GM23338 (cell line): ENCODE measurements around the gene NQO2. TPM values are rescaled to one million over a fixed set of nuclear protein-coding genes. Genes with fewer than 3 reads are reported as not detected.

Experiments used
- ATAC-seq: fragments of 200-7000 bp; cut with Tn5 transposase; 3 replicates; pipeline ENCODE4 v1.9.1; 2020
- DNase-seq: peaks from one replicate; pipeline ENCODE4 v3.0.0-alpha.2; 2015; ENCODE audit warnings: low spot score
- H2AFZ ChIP-seq: fragments of 200-600 bp; sonication (generic); 2 replicates; pipeline ENCODE4 v1.8.0; 2016; ENCODE audit warnings: antibody characterized with exemption, mild to moderate bottlenecking, moderate library complexity
- H3F3A ChIP-seq: fragments of 200-600 bp; sonication (generic); replicated peaks from 2 replicates; pipeline ENCODE4 v1.8.0; 2017; ENCODE audit warnings: antibody characterized with exemption, mixed run types, low read depth
- H3K27ac ChIP-seq: fragments of 200-600 bp; sonication (generic); 2 replicates; pipeline ENCODE4 v1.6.1; 2016; ENCODE audit warnings: low read depth
- H3K27me3 ChIP-seq: fragments of 200-600 bp; sonication (generic); 2 replicates; pipeline ENCODE4 v1.8.0; 2016; ENCODE audit warnings: mild to moderate bottlenecking, mixed run types, moderate library complexity; ENCODE audit not compliant: insufficient read depth
- H3K36me3 ChIP-seq: fragments of 200-600 bp; sonication (generic); 2 replicates; pipeline ENCODE4 v1.8.0; 2016; ENCODE audit warnings: mild to moderate bottlenecking; ENCODE audit not compliant: insufficient read depth
- H3K4me1 ChIP-seq: fragments of 200-600 bp; sonication (generic); 2 replicates; pipeline ENCODE4 v1.8.0; 2016; ENCODE audit warnings: mild to moderate bottlenecking, moderate library complexity; ENCODE audit not compliant: insufficient read depth
- H3K4me2 ChIP-seq: fragments of 200-600 bp; sonication (generic); 2 replicates; pipeline ENCODE4 v1.7.1; 2017; ENCODE audit warnings: mixed run types
- H3K4me3 ChIP-seq: fragments of 200-600 bp; sonication (generic); 2 replicates; pipeline ENCODE4 v1.6.1; 2016; ENCODE audit warnings: mixed run types
- H3K79me2 ChIP-seq: fragments of 200-600 bp; sonication (generic); replicated peaks from 2 replicates; pipeline ENCODE4 v1.8.0; 2017; ENCODE audit warnings: mild to moderate bottlenecking; ENCODE audit not compliant: insufficient read depth
- H3K9me2 ChIP-seq: fragments of 200-600 bp; sonication (generic); 2 replicates; pipeline ENCODE4 v1.8.0; 2017; ENCODE audit not compliant: insufficient read depth
- H4K20me1 ChIP-seq: fragments of 200-600 bp; sonication (generic); replicated peaks from 2 replicates; pipeline ENCODE4 v1.8.0; 2017; ENCODE audit warnings: mild to moderate bottlenecking; ENCODE audit not compliant: insufficient read depth
- H3K27ac Mint-ChIP-seq: 2 replicates; pipeline ENCODE4 v1.8.0; 2020; ENCODE audit warnings: inconsistent platforms, mild to moderate bottlenecking, moderate library complexity, mixed read lengths
- H3K27me3 Mint-ChIP-seq: 3 replicates; pipeline ENCODE4 v1.8.0; 2022; ENCODE audit warnings: low read depth, mild to moderate bottlenecking, moderate library complexity, mixed read lengths, inconsistent platforms; ENCODE audit not compliant: insufficient read depth, poor library complexity
- H3K36me3 Mint-ChIP-seq: 3 replicates; pipeline ENCODE4 v1.8.0; 2021; ENCODE audit warnings: low read depth, mild to moderate bottlenecking, inconsistent platforms, moderate library complexity, mixed read lengths
- H3K4me1 Mint-ChIP-seq: 3 replicates; pipeline ENCODE4 v1.8.0; 2020; ENCODE audit warnings: mild to moderate bottlenecking, inconsistent platforms, mixed read lengths
- H3K4me3 Mint-ChIP-seq: 3 replicates; pipeline ENCODE4 v1.8.0; 2021; ENCODE audit warnings: moderate library complexity, mild to moderate bottlenecking, inconsistent platforms, mixed read lengths
- H3K9me3 Mint-ChIP-seq: 3 replicates; pipeline ENCODE4 v1.8.0; 2020; ENCODE audit warnings: moderate library complexity, mild to moderate bottlenecking, inconsistent platforms, mixed read lengths
- CREB1 ChIP-seq: fragments of 250-450 bp; sonication (Bioruptor Pico); IDR thresholded peaks from 2 replicates; pipeline ENCODE4 v1.5.0; 2020; ENCODE audit warnings: low read depth, mild to moderate bottlenecking, moderate library complexity
- CTCF ChIP-seq, 2 experiments: fragments of 200-600 bp in 1 of 2; sonication (generic) in 1 of 2; conservative IDR thresholded peaks; 2 replicates each; pipeline versions ENCODE4 v1.5.1 to v1.6.1; 2016 to 2017; ENCODE audit warnings: antibody characterized with exemption in 2 of 2, low read depth in 2 of 2, mild to moderate bottlenecking in 2 of 2, moderate library complexity in 1 of 2
- ETS1 ChIP-seq: IDR thresholded peaks from 2 replicates; pipeline ENCODE4 v1.6.1; 2016; ENCODE audit warnings: antibody characterized with exemption
- EZH2 ChIP-seq: fragments of 200-600 bp; sonication (generic); IDR thresholded peaks from one replicate; pipeline ENCODE4 v1.8.0; 2017; ENCODE audit warnings: antibody characterized with exemption, mild to moderate bottlenecking, low read depth; ENCODE audit not compliant: unreplicated experiment
- EZH2phosphoT487 ChIP-seq: fragments of 200-600 bp; sonication (generic); IDR thresholded peaks from one replicate; pipeline ENCODE4 v1.8.1; 2018; ENCODE audit warnings: antibody characterized with exemption; ENCODE audit not compliant: unreplicated experiment
- JUNB ChIP-seq: IDR thresholded peaks from one replicate; pipeline ENCODE4 v1.6.1; 2016; ENCODE audit warnings: antibody characterized with exemption; ENCODE audit not compliant: unreplicated experiment
- NANOG ChIP-seq: IDR thresholded peaks from 2 replicates; pipeline ENCODE4 v1.6.1; 2016; ENCODE audit warnings: antibody characterized with exemption, borderline replicate concordance
- POLR2AphosphoS5 ChIP-seq: IDR thresholded peaks from 2 replicates; pipeline ENCODE4 v1.6.1; 2016; ENCODE audit warnings: antibody characterized with exemption, low read depth
- REST ChIP-seq: IDR thresholded peaks from one replicate; pipeline ENCODE4 v1.6.1; 2018; ENCODE audit warnings: antibody characterized with exemption; ENCODE audit not compliant: unreplicated experiment
- STAT1 ChIP-seq: IDR thresholded peaks from one replicate; pipeline ENCODE4 v1.6.1; 2016; ENCODE audit warnings: antibody characterized with exemption; ENCODE audit not compliant: unreplicated experiment
- ZNF114 ChIP-seq: fragments of 250-450 bp; sonication (Bioruptor Pico); IDR thresholded peaks from 2 replicates; pipeline ENCODE4 v1.5.0; 2020; ENCODE audit warnings: mild to moderate bottlenecking, moderate library complexity
- ZNF331 ChIP-seq: fragments of 250-450 bp; sonication (Bioruptor Pico); IDR thresholded peaks from 2 replicates; pipeline ENCODE4 v1.5.0; 2020; ENCODE audit warnings: low read depth, mild to moderate bottlenecking, moderate library complexity
- ZNF462 ChIP-seq: fragments of 250-450 bp; sonication (Bioruptor Pico); IDR thresholded peaks from 2 replicates; pipeline ENCODE4 v1.5.0; 2020; ENCODE audit warnings: mild to moderate bottlenecking, moderate library complexity
- polyA plus RNA-seq: library from polyadenylated mRNA; unstranded; fragments of >200 nt; fragmentation: Nextera tagmentation; extraction: Ambion mirVana; gene quantifications from 2 replicates; pipeline ENCODE4 v1.2.1, GENCODE V29; 2016
- total RNA-seq: library from RNA; depleted of rRNA; stranded (reverse); fragments of >200 nt; shearing (Covaris generic); gene quantifications from 2 replicates; pipeline ENCODE4 v1.2.3, GENCODE V29; 2014

The NQO2 gene
- total and polyA plus RNA-seq, 2 experiments from 2014 or later, result 117 to 173 TPM

- Mint-ChIP-seq H3K4me1 (no peaks in the 10 kb centered on the region; the same call in 1 of the 3 replicates), H3K27me3 (peaks cover 5% of the 10 kb centered on the region), H3K9me3 (peaks cover 2% of the 10 kb centered on the region; the same call in 1 of the 3 replicates), H3K36me3 (no peaks in the 10 kb centered on the region), H3K27ac (no peak overlapping the region), H3K4me3 (no peak overlapping the region)
- Histone ChIP-seq H3K9me2 (no peaks in the 10 kb centered on the region), H3K27ac (no peak overlapping the region), H3K79me2 (no peaks in the 10 kb centered on the region), H3K27me3 (no peaks in the 10 kb centered on the region), H3K36me3 (no peaks in the 10 kb centered on the region), H3F3A (no peaks in the 10 kb centered on the region; the same call in 1 of the 2 replicates), H2AFZ (no peak overlapping the region), H3K4me3 (no peak overlapping the region), H3K4me1 (peaks cover 10% of the 10 kb centered on the region), H4K20me1 (no peaks in the 10 kb centered on the region), H3K4me2 (no peak overlapping the region)
- DNase-seq (no peak), ATAC-seq (no peak)
- TF ChIP-seq POLR2AphosphoS5, result no peak
- no peak for TF ChIP-seq STAT1
- TF ChIP-seq CTCF (conservative IDR thresholded peaks at IDR 0.05; ENCODE audit: low read depth in 2 of 2), result no peak
- no peak for TF ChIP-seq ZNF331 (CRISPR knock-in tag)
- no peak for TF ChIP-seq EZH2phosphoT487
- TF ChIP-seq JUNB, result no peak
- no peak for TF ChIP-seq REST
- no peak for TF ChIP-seq ZNF114
- TF ChIP-seq ETS1, result no peak
- TF ChIP-seq CREB1 (CRISPR knock-in tag), result no peak
- no peak for TF ChIP-seq NANOG
- no peak for TF ChIP-seq ZNF462 (CRISPR knock-in tag)
- TF ChIP-seq EZH2, result no peak
These were observed 35.7 kb downstream of the NQO2 start for GRCh38 chr6:3035397-3035796.
